HG02623 (cell line): ENCODE results near the gene ABLIM2.

Source experiments
- ATAC-seq: cut with Tn5 transposase; IDR thresholded peaks from one replicate; pipeline ENCODE4 v1.9.1; 2021; ENCODE audit warnings: moderate library complexity; ENCODE audit not compliant: unreplicated experiment

ABLIM2 gene

GRCh38 chr4:8033067-8033755, 125.4 kb downstream of the ABLIM2 start:
- ATAC-seq, result no peak

GRCh38 chr4:8032381-8032780, 126.2 kb downstream of the ABLIM2 start:
- no peak for ATAC-seq

DNA sequence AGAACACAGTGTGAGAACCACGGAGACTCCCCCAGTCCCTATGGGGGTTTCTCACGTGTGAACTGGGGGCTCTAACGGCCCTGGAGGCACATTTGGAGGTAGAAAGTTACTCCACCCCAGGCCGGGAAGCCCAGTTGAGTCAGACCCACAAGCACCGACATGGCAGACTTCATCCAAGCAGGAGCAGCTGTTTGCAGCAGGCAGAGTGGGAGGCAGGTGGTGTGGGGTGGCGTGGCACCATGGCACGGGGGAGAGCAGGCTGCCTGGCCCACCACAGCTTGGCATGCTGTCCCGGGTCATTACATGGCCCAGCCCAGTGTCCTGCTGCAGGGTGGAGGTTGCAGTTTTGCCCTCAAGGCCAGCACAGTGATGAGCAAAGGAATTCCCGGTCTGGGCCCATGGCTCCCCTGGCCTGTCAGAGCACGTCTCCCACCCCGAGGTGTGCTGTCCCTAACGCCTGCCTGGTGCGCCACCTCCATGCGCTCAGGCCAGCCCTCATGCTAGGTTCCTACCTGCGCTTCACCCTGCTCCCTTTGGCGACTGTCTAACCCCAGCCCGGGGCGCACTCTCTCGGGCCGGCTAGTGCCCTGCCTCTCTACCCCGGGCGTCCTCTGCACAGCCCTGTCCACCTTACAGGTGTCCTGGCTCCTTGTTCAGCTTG, 128.4 kb downstream of the ABLIM2 start:
- no peak for ATAC-seq

- ATAC-seq, result no peak
Observed at GRCh38 chr4:8029689-8030088, 128.9 kb downstream of the ABLIM2 start.

DNA sequence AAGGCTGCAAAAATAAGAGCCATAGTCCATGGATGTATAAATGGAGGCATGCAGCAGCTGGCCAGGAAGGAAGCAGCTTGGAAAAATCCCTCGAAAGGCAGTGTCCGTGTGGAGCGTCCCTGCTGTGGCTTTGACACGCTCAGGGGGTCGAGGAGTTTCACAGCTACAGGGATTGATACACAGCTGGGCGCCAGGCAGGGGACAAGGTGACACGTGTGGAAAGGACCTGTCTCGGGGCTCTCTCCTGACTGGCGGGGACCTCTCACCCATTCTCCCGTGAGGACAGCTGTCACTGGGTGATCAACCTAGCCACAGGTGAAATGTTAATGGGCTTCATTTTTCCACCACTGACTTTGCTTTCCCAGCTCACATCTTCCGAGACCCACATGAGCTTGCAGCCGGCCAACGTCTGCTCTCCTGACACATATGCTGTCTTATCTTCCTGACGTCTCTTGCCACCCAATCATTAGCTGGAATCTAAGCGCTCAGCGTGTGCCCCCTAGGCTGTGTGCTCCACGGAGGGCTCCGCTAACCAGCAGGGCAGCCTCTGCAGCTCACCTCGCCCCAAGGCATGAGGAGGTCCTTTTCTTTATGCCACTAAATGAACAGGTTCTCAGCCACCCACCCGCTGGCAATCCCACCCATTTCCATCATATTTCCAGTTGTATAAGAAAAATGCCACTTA, 129.6 kb downstream of the ABLIM2 start:
- ATAC-seq, result no peak

GRCh38 chr4:8028368-8028767, 130.2 kb downstream of the ABLIM2 start:
- no peak for ATAC-seq

- no peak for ATAC-seq
Observed at GRCh38 chr4:8026453-8026852, 132.2 kb downstream of the ABLIM2 start.

GRCh38 chr4:8025668-8026067, 132.9 kb downstream of the ABLIM2 start:
- ATAC-seq, result no peak

- no peak for ATAC-seq
Observed at GRCh38 chr4:8024073-8024786, 134.4 kb downstream of the ABLIM2 start.

GRCh38 chr4:8023696-8024033, 134.9 kb downstream of the ABLIM2 start:
- no peak for ATAC-seq

- ATAC-seq, result no peak
Observed at GRCh38 chr4:8022767-8023695, 135.6 kb downstream of the ABLIM2 start.

GRCh38 chr4:8021796-8022195, 136.8 kb downstream of the ABLIM2 start:
- ATAC-seq, result no peak

GRCh38 chr4:8019396-8020365, 138.9 kb downstream of the ABLIM2 start:
- ATAC-seq, result no peak

GRCh38 chr4:8016527-8016926, 142.1 kb downstream of the ABLIM2 start:
- no peak for ATAC-seq

GRCh38 chr4:8015512-8015911, 143.1 kb downstream of the ABLIM2 start:
- no peak for ATAC-seq

DNA sequence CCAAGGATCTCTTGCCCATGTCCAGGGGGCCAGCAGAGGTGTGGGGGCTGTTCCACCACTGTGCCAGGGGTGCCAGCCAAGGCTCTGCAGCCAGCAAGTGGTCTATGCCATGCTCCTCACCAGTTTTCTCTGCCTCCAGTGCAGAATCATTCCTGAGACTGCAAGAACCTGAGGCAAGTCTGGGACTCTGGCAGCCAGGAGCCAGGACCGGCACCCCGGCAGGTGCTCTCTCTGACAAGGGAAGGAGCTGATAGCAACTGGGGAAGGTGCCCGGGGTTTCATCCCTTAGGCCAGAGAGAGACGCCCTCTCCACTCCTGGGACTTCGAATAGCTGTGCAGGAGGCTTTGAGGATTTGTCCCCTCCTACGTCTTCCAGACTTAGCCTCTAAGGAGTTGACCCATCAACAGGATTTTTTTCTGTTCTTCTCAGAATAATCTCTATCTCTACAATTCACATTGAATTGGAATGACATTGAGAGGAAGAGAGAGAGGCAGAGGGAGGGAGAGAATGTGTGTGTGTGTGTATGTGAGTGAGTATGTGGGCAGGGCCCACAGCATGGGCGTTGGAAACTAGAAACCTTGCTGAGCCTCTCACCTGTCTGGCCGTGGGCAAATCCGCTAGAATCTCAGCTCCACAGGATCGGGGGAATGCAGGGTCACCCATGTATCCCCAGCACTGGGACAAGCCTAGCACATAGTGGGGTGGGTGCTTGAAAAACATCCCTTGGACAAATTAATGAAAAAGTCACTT, 144.5 kb downstream of the ABLIM2 start:
- no peak for ATAC-seq

DNA sequence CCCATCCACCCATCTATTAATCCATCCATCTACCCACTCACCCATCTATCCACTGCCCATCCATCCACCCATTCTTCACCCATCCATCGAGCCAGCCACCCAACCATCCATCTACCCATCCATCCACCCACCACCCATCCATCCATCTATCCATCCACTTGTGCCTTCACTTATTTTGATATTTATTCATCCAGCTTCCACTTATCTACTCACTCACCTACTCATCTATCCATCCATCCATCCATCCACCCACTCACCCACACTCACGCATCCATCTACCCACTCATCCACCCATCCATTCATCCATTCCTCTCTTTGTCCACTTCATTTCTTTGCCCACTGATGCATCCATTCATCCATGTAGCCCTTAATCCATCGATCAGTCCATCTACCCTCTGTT, 146.1 kb downstream of the ABLIM2 start:
- no peak for ATAC-seq

DNA sequence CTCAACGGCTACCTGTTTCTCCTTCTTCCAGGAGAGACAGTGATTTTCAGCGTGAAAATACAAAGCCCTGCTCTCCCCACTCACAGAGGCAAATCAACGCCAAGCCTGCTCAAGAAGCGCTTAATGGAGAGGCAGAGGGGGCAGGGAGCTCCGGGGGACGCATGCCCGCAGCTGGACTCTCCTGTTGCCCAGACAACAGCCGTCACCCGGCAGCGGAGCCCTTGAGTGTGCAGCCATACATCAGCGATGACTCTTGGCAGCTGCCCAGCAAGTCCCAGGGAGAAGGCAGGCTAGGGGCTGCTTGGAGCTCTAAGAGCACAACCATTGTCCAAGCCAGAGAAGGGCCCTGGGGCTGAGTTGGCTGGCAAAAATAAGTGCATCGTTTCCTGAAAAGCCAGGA, 148.0 kb downstream of the ABLIM2 start:
- no peak for ATAC-seq
